Right lobe of liver (tissue), 4 donors: ENCODE results near the gene P2RY14.

Experiments used
- CTCF ChIP-seq, 4 donors: fragments of 200-600 bp in 3 of 4; fragments of 450-650 bp in 1 of 4; IDR thresholded peaks; one replicate each; pipeline versions ENCODE4 v1.5.1 to v1.8.0; 2016 to 2022; ENCODE audit warnings: antibody characterized with exemption in 4 of 4, mild to moderate bottlenecking in 2 of 4
- POLR2A ChIP-seq: fragments of 450-650 bp; IDR thresholded peaks from one replicate; pipeline ENCODE4 v1.6.1; 2017; ENCODE audit warnings: antibody characterized with exemption, mild to moderate bottlenecking
- donor health status: DM: no; HTN: no; CAD: no.
- donor health status: DM: no; HTN: no; CAD: no.
- donor health status: DM: no; HTN: yes; CAD: no.

GRCh38 chr3:151300539-151300938 lies 22.2 kb upstream of the P2RY14 start:
- no peak for TF ChIP-seq CTCF (IDR thresholded peaks at IDR 0.05)
- TF ChIP-seq POLR2A = no peak
